Fibroblast of mammary gland (primary cell): ENCODE data around the gene CD63.
A peak's percentile ranks its signal among the peaks of the same experiment; 100 is the strongest.

ENCODE experiments used
- DNase-seq: peaks from one replicate; pipeline ENCODE4 v3.0.0-alpha.2; 2010; ENCODE audit warnings: low read depth
- H3K4me3 ChIP-seq: 2 replicates; pipeline ENCODE4 v1.5.1; 2011; ENCODE audit warnings: low read depth, mild to moderate bottlenecking, low read length, moderate library complexity; ENCODE audit not compliant: control insufficient read depth
- CTCF ChIP-seq: conservative IDR thresholded peaks from 2 replicates; pipeline ENCODE4 v1.5.1; 2011; ENCODE audit warnings: low read depth, low read length, inconsistent platforms; ENCODE audit not compliant: control insufficient read depth, insufficient read depth

Gene CD63

GRCh38 chr12:55733021-55733555 lies 4.3 kb upstream of the CD63 start:
- no peak for TF ChIP-seq CTCF
- no peak for DNase-seq
- H3K4me3 ChIP-seq: no peak overlapping the region

GRCh38 chr12:55732288-55732687 lies 3.5 kb upstream of the CD63 start:
- DNase-seq: no peak
- no peak for TF ChIP-seq CTCF
- no peak overlapping the region for H3K4me3 ChIP-seq

GRCh38 chr12:55729819-55730818 lies 1.3 kb upstream of the CD63 start:
- peak; percentile 62 for DNase-seq
- H3K4me3 ChIP-seq: peak overlapping the region; percentile 68
- TF ChIP-seq CTCF: no peak

- DNase-seq: no peak
- H3K4me3 ChIP-seq: peak overlapping the region; percentile 94
- TF ChIP-seq CTCF: no peak
Observed at GRCh38 chr12:55728186-55728938, 447 bp downstream of the CD63 start.

- no peak for TF ChIP-seq CTCF
- H3K4me3 ChIP-seq: peak overlapping the region; percentile 94
- DNase-seq: no peak
Observed at GRCh38 chr12:55727643-55728185, 1.1 kb downstream of the CD63 start.

GRCh38 chr12:55726971-55727370 lies 1.8 kb downstream of the CD63 start:
- DNase-seq: no peak
- no peak for TF ChIP-seq CTCF
- H3K4me3 ChIP-seq: peak overlapping the region; percentile 94
